HG03378 (cell line): ENCODE data around the gene RIOX2.
"Not testable (repeated sequence)": the region's sequence is repeated elsewhere in the genome, so short reads cannot be mapped to it uniquely, and the experiment has no call there.

Experiments
- ATAC-seq: cut with Tn5 transposase; IDR thresholded peaks from one replicate; pipeline ENCODE4 v1.9.1; 2021; ENCODE audit warnings: mild to moderate bottlenecking, moderate library complexity; ENCODE audit not compliant: unreplicated experiment

The RIOX2 gene

GRCh38 chr3:97916576-97916975 is 55.7 kb downstream of the RIOX2 start:
- ATAC-seq: no peak

DNA sequence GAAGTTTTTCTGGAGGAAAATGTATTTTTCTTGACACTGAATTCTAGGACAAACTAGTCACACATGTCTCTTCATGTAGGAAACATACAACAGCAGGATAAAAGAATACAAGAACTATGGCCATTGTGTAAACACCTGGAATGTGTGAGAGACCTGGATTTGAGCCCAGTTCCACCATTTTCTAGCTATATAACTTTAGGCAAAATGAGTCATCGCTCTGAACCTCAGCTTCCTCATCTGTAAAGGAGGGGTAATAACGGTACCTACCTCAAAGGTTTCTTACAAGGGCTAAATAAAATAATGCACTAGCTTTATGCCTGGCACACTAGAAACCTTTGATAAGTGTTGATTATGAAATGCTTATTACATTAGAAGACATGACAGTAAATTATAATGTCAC is 57.8 kb downstream of the RIOX2 start:
- no peak for ATAC-seq

DNA sequence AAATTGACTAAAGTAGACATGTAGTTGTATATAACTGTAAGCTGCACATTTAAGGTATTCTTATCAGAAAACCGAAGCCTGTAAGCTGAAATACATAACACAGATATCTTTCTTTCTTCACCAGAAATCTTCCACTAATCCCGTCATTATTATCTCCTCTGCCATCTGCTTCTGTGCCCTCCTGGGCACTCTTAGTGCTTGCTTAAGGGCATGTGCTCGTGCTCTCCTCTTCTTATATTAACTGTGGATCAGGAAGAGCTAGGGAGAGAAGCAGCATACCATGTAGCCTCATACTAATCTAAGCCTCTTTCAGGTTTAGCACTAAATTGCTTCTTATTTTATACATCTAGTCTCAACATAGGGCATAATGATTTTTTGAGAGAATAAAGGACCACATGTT is 60.8 kb downstream of the RIOX2 start:
- ATAC-seq: no peak

DNA sequence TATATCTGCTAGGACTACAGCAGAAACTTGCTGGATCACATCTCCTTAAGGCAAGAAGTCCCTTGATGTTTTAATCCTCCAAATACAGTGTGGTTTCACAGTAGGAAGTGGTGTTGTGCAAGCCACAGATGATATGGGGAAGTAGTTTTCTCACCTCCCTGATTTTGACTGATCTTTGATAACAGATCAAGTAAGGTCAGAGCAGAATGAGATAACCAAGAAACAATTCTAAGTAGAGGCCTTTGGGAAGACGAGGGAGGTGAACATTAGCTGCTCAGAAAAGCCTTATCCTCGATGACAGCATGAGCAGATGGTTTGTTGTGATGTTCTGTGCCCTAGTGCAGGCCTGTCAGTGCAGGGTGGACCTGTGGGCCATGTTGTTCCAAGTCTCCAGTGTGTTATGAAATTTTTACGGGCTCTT is 61.3 kb downstream of the RIOX2 start:
- no peak for ATAC-seq

DNA sequence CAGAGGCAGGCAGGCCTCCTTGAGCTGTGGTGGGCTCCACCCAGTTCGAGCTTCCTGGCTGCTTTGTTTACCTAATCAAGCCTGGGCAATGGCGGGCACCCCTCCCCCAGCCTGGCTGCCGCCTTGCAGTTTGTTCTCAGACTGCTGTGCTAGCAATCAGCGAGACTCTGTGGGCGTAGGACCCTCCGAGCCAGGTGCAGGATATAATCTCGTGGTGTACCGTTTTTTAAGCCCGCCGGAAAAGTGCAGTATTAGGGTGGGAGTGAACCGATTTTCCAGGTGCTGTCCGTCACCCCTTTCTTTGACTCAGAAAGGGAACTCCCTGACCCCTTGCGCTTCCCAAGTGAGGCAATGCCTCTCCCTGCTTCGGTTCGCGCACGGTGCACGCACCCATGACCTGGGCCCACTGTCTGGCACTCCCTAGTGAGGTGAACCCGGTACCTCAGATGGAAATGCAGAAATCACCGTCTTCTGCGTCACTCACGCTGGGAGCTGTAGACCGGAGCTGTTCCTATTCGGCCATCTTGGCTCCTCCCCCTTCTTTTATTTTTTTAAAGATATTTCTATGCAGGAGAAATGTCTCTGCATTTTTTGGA is 61.9 kb downstream of the RIOX2 start:
- not testable (repeated sequence) for ATAC-seq

DNA sequence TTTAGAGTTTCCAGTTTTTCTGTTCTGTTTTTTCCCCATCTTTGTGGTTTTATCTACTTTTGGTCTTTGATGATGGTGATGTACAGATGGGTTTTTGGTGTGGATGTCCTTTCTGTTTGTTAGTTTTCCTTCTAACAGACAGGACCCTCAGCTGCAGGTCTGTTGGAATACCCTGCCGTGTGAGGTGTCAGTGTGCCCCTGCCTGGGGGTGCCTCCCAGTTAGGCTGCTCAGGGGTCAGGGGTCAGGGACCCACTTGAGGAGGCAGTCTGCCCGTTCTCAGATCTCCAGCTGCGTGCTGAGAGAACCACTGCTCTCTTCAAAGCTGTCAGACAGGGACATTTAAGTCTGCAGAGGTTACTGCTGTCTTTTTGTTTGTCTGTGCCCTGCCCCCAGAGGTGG is 62.4 kb downstream of the RIOX2 start:
- not testable (repeated sequence) for ATAC-seq

GRCh38 chr3:97901313-97902248 is 70.7 kb downstream of the RIOX2 start:
- no peak for ATAC-seq

DNA sequence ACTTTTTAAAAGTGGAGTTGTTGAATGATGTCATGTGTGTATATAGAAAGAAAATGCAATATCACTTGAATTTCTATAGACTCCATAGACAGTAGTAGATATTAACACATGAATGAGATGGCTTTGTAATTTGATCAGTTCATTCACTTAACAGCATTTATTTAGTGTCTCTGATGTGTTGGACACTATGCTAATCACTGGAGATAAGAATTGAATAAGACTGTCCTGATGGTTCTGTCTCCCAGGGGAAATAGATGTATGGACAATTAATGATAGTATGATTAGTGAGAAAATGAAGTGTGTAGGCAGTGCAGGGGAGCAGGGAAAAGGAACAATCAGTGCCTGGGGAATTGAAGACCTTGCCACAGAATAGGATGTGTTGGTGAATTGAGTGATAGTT is 72.9 kb downstream of the RIOX2 start:
- no peak for ATAC-seq

GRCh38 chr3:97896547-97896946 is 75.7 kb downstream of the RIOX2 start:
- no peak for ATAC-seq

- no peak for ATAC-seq
Measured at GRCh38 chr3:97896129-97896528, 76.1 kb downstream of the RIOX2 start.

- no peak for ATAC-seq
Measured at GRCh38 chr3:97895216-97895615, 77.0 kb downstream of the RIOX2 start.

DNA sequence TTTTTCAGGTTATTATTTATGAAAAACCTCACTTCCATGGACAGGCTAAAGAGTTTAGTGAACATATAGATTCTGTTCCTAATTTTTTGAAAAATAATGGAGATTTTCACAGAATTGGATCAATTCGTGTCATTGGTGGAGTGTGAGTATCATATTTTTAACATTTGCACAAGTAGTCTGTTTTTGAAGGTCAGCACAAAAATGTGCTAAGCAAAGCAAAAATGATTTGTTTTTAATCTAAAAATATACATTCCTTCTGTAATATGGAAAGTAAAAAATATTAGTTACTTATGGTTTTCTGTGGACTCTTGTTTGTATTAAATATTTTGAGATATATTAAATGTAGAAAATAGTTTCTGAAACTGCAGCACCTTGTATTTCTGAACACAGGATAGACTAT is 79.4 kb downstream of the RIOX2 start:
- ATAC-seq: no peak
